ENCODE results near the gene IDH3A. TPM values are rescaled to one million over a fixed set of nuclear protein-coding genes. Genes with fewer than 3 reads are reported as not detected.

The IDH3A gene
- total RNA-seq, 2 donors from 2014 or later, result 135 to 169 TPM

DNA sequence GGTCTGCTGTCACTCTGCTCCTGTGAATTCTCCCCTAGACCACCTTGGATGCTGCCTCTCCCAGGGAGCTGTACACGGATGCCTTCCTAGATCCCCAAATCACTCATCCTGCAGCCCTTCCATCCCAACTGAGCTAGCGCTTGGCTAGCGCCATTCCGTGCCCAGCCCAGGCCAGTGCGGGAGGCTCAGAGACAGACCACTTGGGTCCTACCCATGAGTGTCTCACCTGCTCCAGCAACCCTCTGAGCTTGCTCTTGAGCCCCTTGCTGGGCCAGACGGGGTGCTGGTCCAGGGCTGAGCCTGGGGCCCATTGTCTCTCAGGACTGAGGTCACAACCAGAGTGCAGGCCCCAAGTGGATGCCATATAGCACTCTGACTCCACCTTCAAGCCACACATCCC is 39.1 kb upstream of the IDH3A start:
- Mint-ChIP-seq H3K4me1 (ENCODE audit: low read depth in 2 of 2) (peaks cover 25 to 30% of the 10 kb centered on the region in 2 donors), H3K4me3 (no peak overlapping the region), H3K27me3 (no peaks in the 10 kb centered on the region), H3K36me3 (no peaks in the 10 kb centered on the region), H3K27ac (no peak overlapping the region), H3K9me3 (no peaks in the 10 kb centered on the region)
- no peak for DNase-seq (ENCODE audit: low spot score)
- no peak for ATAC-seq

DNA sequence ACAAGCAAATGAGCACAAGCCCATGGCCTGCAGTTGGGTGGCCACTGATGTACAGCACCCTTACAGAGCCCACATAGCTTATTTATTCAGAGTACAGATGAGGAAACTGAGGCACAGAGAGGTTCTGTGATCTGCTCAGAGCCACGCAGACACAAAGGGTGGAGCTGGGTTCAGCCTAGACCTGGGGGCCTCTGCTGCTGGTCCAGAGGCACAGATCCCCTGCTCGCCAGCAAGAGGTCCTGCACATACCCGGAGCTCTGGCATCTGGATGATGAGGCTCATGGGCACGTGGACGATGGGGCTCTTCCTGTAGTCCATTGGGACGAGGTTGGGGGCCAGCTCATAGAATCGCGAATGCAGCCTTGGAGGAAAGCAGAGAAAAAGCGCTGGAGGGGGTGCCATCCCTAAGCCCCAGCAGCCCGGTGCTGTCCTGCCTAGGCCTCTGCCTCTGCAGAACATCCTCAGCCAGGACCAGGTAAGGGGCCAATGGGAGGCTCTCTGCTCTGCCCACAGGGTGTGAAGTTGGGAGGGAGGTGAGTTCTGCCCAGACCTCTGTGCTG is 38.2 kb upstream of the IDH3A start:
- Mint-ChIP-seq H3K27ac (no peak overlapping the region), H3K4me3 (no peak overlapping the region), H3K36me3 (no peaks in the 10 kb centered on the region), H3K27me3 (no peaks in the 10 kb centered on the region), H3K4me1 (ENCODE audit: low read depth in 2 of 2) (peaks cover 16 to 21% of the 10 kb centered on the region in 2 donors), H3K9me3 (no peaks in the 10 kb centered on the region)
- no peak for DNase-seq (ENCODE audit: low spot score)
- no peak for ATAC-seq

DNA sequence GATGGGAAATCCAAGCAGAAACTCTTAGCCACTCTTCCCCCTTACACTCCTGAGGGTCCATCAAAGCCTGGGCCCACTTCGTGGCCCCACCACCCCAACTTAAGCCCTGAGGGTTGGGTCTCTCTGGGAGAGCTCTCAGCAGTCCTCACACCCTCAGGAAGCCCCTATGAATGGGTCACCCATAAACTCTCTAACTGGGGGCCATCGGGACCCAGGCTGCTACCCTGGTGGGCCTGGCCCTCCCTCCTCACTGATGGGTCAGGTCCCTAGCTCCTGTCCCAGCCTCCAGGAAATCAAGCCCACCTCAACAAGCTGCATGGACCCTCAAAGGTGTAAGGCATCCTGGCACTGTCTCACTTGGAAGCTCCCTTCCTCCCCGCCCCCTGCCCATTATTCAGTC is 37.4 kb upstream of the IDH3A start:
- no peaks in the 10 kb centered on the region for H3K9me3 Mint-ChIP-seq
- H3K36me3 Mint-ChIP-seq, result no peaks in the 10 kb centered on the region
- H3K27ac Mint-ChIP-seq, result no peak overlapping the region
- no peaks in the 10 kb centered on the region for H3K27me3 Mint-ChIP-seq
- ATAC-seq (no peak), DNase-seq (ENCODE audit: low spot score) (no peak)
- no peak overlapping the region for H3K4me3 Mint-ChIP-seq
- peaks cover 8 to 13% of the 10 kb centered on the region in 2 donors for H3K4me1 Mint-ChIP-seq (ENCODE audit: low read depth in 2 of 2)

DNA sequence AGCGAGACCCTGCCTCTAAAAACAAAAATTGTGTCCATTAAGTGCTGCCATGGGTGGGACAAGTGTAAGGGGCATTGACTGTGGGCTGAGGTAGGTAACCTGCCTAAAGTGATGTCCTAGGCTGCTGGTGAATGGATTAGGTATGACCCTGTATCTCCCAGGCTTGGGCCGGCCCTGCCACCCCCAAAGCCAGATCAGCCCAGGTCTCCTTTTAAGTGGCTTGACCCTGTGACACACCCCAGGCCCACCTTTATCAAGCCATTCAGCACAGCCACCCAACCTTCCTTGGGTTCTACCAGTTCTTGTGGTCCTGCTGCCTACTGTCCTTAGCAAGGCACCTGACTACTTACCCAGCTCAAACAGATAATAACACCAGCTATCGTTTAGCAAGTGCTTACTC is 36.6 kb upstream of the IDH3A start:
- Mint-ChIP-seq H3K4me1 (ENCODE audit: low read depth in 2 of 2) (peaks cover 8 to 11% of the 10 kb centered on the region in 2 donors), H3K36me3 (no peaks in the 10 kb centered on the region), H3K27me3 (no peaks in the 10 kb centered on the region), H3K27ac (no peak overlapping the region), H3K9me3 (no peaks in the 10 kb centered on the region), H3K4me3 (no peak overlapping the region)
- DNase-seq (ENCODE audit: low spot score) (no peak), ATAC-seq (no peak)

DNA sequence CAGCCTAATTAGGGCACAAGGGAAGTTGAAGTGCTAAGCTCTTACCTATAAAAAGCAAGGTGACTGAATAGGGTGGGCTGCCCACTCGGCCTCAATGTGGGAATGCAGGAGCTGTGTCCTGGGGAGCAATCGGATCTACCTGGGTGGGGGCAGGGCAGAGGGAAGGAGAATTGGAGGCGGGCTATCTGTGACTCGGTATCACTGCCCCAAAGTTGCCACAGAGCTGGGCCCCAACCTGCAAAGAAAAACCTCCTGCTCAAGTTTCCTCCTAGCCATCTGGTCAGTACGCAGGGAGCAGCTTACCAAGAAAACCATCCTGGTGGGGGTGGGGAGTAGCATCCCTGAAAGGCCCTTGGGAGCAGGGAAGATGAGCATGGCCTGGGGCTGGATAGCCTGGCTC is 28.6 kb upstream of the IDH3A start:
- Mint-ChIP-seq H3K27me3 (no peaks in the 10 kb centered on the region), H3K4me3 (no peak overlapping the region), H3K9me3 (no peaks in the 10 kb centered on the region), H3K36me3 (no peaks in the 10 kb centered on the region), H3K4me1 (ENCODE audit: low read depth in 2 of 2) (peaks cover 0 to 2% of the 10 kb centered on the region in 2 donors), H3K27ac (no peak overlapping the region)
- DNase-seq (ENCODE audit: low spot score) (no peak), ATAC-seq (no peak)

DNA sequence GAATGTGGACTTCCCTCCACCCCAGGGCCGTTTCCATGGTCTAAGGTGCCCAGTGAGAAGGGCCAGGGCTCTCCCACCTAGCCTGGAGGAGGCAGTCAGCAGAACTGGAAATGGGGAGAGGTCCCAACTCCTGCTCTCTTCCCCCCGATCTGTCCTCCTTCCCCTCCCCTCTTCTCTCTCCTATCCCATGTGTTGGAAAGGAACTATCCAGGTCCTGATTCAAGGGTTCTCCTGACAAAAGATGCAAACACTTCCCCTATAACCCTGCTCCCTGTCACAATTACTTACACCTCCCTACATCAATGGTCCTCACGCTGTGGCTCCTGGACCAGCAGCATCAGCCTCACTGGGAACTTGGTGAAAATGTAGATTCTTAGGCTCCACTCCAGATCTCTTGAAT is 23.9 kb upstream of the IDH3A start:
- DNase-seq (ENCODE audit: low spot score), result peak; percentile 16
- no peak overlapping the region for H3K27ac Mint-ChIP-seq
- peaks cover 3 to 4% of the 10 kb centered on the region in 2 donors for H3K4me1 Mint-ChIP-seq (ENCODE audit: low read depth in 2 of 2)
- H3K27me3 Mint-ChIP-seq, result no peaks in the 10 kb centered on the region
- H3K4me3 Mint-ChIP-seq, result no peak overlapping the region
- H3K9me3 Mint-ChIP-seq, result no peaks in the 10 kb centered on the region
- no peaks in the 10 kb centered on the region for H3K36me3 Mint-ChIP-seq
- no peak for ATAC-seq

DNA sequence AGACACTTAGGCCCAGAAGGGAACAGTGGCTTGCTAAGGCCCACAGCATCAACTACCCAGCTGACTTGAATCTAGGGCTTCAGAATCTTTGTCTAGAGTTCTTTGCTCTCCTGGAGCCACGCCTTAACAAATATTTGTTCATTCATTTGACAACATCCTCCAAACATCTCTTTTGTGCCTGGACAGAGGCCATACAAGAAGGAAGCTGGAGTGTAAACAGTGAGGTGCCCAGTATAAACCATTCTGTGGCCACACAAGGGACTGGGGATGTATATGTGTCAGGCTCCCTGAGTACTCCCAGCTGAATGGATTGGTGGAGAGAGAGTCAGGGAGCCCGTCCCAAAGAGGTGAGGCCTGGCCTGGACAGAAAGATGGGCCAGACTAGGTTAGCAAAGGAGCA is 21.3 kb upstream of the IDH3A start:
- no peaks in the 10 kb centered on the region for H3K9me3 Mint-ChIP-seq
- H3K27me3 Mint-ChIP-seq, result no peaks in the 10 kb centered on the region
- ATAC-seq (no peak), DNase-seq (ENCODE audit: low spot score) (no peak)
- H3K36me3 Mint-ChIP-seq, result no peaks in the 10 kb centered on the region
- no peak overlapping the region for H3K4me3 Mint-ChIP-seq
- peaks cover 14 to 15% of the 10 kb centered on the region in 2 donors for H3K4me1 Mint-ChIP-seq (ENCODE audit: low read depth in 2 of 2)
- peak overlapping the region; percentile 7 to 45 for H3K27ac Mint-ChIP-seq

DNA sequence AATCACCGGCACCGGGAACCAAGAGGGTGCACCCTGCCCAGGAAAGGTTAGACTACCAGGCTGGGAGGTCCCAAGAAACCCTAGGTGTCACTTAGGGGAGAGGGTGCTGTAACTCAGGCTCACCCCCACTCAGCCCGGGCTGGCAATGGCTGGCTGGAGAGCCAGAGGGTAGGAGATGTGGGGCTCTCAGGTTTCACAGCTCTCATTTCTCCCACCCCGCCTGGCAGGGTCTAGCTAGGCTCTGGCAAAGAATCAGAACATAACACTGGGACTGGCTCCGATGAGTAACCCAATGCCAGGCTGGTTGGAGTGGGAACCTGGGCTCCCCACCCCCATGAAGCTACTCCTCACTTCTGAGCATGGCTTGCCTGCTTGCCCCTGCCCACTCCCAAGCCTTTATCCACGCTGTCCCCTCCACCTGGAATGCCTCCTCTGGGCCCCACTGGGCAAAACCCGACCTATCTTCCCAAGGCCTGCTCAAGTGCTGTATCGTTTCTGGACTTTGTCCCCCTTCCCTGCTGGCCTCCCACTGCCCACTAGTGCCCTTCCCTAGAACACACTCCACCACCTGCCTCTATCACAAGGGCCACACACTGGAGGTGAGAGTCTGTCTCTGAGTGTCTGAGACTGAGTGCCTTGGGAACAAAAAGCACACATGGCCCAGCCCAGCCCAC is 19.9 kb upstream of the IDH3A start:
- Mint-ChIP-seq H3K27ac (peak overlapping the region in 1 of 2 donors; percentile 54), H3K4me1 (ENCODE audit: low read depth in 2 of 2) (peaks cover 14 to 20% of the 10 kb centered on the region in 2 donors), H3K9me3 (no peaks in the 10 kb centered on the region), H3K4me3 (no peak overlapping the region), H3K36me3 (no peaks in the 10 kb centered on the region), H3K27me3 (no peaks in the 10 kb centered on the region)
- DNase-seq (ENCODE audit: low spot score) (no peak), ATAC-seq (no peak)

DNA sequence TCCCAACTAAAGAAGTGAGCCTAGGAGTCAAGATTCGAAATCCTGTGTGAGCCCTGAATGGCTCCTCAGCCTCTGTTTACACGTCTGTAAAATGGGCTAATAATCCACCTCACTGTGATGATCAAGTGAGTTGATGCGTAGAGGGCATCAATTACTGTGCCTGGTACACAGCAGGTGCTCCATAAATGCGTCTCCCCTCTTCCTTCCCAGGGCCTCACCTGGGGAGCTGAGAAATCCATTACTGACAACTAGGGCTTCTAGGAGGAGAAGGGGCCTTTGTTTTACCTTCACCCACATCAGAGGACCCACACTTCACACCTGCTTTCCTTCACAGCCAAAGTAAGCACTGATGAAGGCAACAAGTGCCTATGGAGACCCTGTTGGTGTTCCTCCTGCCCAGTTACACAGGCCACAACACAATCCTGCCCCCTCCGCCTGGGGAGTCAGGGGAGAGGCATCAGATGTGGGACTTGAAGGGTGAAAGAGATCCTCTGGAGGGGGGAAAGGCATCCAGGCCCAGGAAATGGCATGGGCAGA is 19.3 kb upstream of the IDH3A start:
- Mint-ChIP-seq H3K9me3 (no peaks in the 10 kb centered on the region), H3K27me3 (no peaks in the 10 kb centered on the region), H3K4me1 (ENCODE audit: low read depth in 2 of 2) (peaks cover 14 to 20% of the 10 kb centered on the region in 2 donors), H3K27ac (peak overlapping the region; percentile 54 to 85), H3K36me3 (no peaks in the 10 kb centered on the region), H3K4me3 (peak overlapping the region; percentile 74)
- ATAC-seq, result no peak
- no peak for DNase-seq (ENCODE audit: low spot score)

DNA sequence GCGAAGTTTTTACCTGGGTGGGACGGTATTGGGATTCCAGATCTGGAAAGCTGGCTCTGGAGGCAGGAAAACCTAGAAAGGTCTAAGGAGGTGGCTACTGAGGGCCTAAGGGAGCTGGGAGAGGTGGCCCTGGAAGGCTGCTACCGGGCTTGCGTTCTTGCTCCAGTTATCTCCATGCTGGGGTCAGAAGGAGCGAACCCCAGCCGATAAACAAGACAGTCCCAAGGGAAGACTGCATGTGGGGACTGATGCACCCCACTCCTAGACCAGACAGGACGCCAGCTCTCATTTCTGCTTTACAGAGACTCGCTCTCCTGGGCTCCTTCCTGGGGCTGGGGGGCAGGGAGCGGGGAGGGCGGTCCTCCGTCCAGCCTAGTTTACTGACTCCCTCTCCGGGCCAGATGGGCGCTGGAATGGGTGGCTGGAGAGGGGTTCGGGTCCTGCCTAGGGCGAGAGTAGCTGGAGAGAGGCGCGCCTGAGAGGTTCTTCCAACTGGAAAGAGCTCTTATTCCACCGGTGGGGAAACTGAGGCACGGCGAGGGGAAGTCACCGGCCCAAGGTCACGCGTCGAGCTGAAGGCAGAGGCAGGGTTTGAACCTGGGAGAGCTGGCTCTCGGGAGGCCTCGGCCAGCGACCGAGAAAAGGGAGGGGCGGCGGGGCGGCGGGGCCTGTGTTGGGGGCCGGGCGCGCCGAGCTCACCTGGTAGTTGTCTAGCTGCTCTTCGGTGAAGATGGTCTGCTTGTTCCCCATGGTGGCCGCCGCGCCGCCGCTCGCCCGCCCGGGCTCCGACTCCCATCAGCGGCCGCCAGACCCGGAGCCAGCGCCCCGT is 18.5 kb upstream of the IDH3A start:
- H3K27ac Mint-ChIP-seq, result peak overlapping the region; percentile 54 to 85
- peak in 1 of 2 donors; percentile 64 for ATAC-seq
- peaks cover 14 to 20% of the 10 kb centered on the region in 2 donors for H3K4me1 Mint-ChIP-seq (ENCODE audit: low read depth in 2 of 2)
- no peaks in the 10 kb centered on the region for H3K36me3 Mint-ChIP-seq
- DNase-seq (ENCODE audit: low spot score), result no peak
- no peaks in the 10 kb centered on the region for H3K9me3 Mint-ChIP-seq
- no peaks in the 10 kb centered on the region for H3K27me3 Mint-ChIP-seq
- H3K4me3 Mint-ChIP-seq, result peak overlapping the region; percentile 74

DNA sequence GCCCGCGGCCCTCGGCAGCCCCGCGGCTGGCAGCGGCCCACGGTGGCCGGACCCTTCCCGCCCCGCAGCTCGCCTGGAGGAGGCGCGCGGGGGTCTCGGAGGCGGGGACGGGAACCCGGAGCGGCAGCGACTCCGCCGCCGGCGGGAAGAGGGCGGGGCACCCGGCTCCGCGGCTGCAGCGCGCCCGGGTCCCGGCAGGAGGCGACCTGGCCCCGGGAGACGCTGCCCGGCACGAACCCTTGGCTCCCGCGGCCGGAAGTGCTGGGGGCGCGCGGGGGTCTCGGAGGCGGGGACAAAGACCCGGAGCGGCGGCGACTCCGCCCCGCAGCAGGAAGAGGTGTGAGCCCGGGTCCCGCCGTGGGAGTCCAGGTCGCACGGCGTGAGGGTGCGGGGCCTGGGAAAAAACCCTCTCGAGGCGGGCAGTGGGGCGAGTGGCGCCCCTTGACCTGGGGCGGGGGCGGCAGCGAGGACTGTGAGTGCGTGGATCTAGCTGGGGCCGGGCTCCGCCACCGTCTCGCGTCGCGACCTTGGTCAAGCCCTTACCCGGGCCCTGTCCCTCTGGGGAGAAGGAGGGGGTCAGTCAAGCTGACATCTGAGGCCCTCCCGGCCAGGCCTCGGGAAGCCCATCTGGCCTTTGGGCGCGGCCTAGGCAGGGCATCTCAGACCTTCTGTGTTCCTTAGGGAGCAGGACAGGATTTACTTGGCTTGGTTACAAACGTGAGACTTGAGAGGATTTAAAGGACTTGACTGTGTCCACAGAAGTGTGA is 17.7 kb upstream of the IDH3A start, which contains the start of gene CIB2:
Gene CIB2 (minus strand): TSS at position 151 of the 767 bp plus-strand sequence. CDS start 230 bp downstream, outside the sequence.
- H3K36me3 Mint-ChIP-seq, result no peaks in the 10 kb centered on the region
- DNase-seq (ENCODE audit: low spot score), result peak; percentile 87
- peak; percentile 93 to 94 for ATAC-seq
- no peaks in the 10 kb centered on the region for H3K27me3 Mint-ChIP-seq
- H3K27ac Mint-ChIP-seq, result peak within 1 kb of the TSS; percentile 69 to 88
- peaks cover 14 to 20% of the 10 kb centered on the region in 2 donors for H3K4me1 Mint-ChIP-seq (ENCODE audit: low read depth in 2 of 2)
- peak within 1 kb of the TSS; percentile 91 for H3K4me3 Mint-ChIP-seq
- no peaks in the 10 kb centered on the region for H3K9me3 Mint-ChIP-seq

DNA sequence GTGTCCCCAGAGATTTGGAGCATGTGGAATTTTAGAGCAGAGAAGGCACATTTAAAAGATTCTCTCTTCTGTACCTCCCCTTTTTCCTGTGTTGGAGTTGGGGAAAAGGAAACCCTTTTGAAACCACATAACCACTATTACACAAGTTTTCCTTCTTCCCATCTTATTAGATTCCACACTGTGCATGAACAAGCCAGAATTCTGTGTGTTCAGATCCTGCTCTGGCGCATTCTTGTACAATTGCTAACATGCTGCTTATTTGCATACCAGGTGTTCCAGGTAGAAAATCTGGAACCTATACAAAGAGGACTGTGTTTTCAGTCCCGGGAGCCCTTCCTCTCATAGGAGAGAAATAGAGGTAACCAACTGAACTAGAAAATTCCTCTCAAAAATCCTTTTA is 15.4 kb upstream of the IDH3A start:
- Mint-ChIP-seq H3K36me3 (no peaks in the 10 kb centered on the region), H3K4me3 (no peak overlapping the region), H3K27me3 (no peaks in the 10 kb centered on the region), H3K4me1 (ENCODE audit: low read depth in 2 of 2) (peaks cover 10 to 20% of the 10 kb centered on the region in 2 donors), H3K27ac (no peak overlapping the region), H3K9me3 (no peaks in the 10 kb centered on the region)
- DNase-seq (ENCODE audit: low spot score) (no peak), ATAC-seq (no peak)

DNA sequence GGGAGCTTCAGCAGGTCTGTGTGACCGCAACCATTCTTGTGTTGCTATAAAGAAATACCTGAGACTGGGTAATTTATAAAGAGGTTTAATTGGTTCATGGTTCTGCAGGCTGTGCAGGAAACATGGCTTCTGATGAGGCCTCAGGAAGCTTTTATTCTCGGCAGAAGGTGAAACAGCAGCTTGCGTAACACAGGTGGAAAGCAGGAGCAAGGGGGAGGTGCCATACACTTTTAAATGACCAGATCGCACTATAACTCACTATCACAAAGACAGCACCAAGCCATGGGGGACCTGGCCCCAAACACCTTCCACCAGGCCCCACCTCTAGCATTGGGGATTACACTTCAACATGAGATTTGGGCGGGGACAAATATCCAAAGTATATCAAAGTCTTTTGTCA is 9.6 kb upstream of the IDH3A start:
- Mint-ChIP-seq H3K36me3 (no peaks in the 10 kb centered on the region), H3K27ac (no peak overlapping the region), H3K4me3 (no peak overlapping the region), H3K4me1 (ENCODE audit: low read depth in 2 of 2) (peaks cover 0 to 3% of the 10 kb centered on the region in 2 donors), H3K27me3 (no peaks in the 10 kb centered on the region), H3K9me3 (no peaks in the 10 kb centered on the region)
- DNase-seq (ENCODE audit: low spot score), result no peak
- ATAC-seq, result no peak

Measured in natural killer cell treated with Interleukin-12 subunit alpha and Interleukin-12 subunit beta and Interleukin-15 and Interleukin-18, amount 100 ng/mL, for 72 hours (primary cell).